ENCODE data around the gene TENM4. TPM values are rescaled to one million over a fixed set of nuclear protein-coding genes. Genes with fewer than 3 reads are reported as not detected.

Gene TENM4
- total and polyA plus RNA-seq, 10 of the 15 experiments (the other 5 are each of a cell fraction or from before 2014, with no cell fraction given): 0.03 to 0.12 (median 0.06) TPM; not detected in 7

GRCh38 chr11:78856211-78856610 lies 584.6 kb downstream of the TENM4 start:
- H3K36me3 ChIP-seq (ENCODE audit: control insufficient read depth in 2 of 2, insufficient read depth in 2 of 2, low read length in 1 of 2): no peaks in the 10 kb centered on the region
- TF ChIP-seq PML (IDR thresholded peaks at IDR 0.05; ENCODE audit: low read length) (no peak), NFXL1 (IDR thresholded peaks at IDR 0.05; ENCODE audit: borderline replicate concordance) (no peak), CHD4 (IDR thresholded peaks at IDR 0.05) (no peak), NFYA (IDR thresholded peaks at IDR 0.05; ENCODE audit: borderline replicate concordance, low read depth, low read length) (no peak), ELK1 (IDR thresholded peaks at IDR 0.05; ENCODE audit: low read depth, low read length) (no peak), ZNF384 (IDR thresholded peaks at IDR 0.05; ENCODE audit: borderline replicate concordance, low read depth, low read length) (no peak)
- no peak overlapping the region for H2AFZ ChIP-seq (ENCODE audit: control insufficient read depth, low read depth, low read length)
- no peaks in the 10 kb centered on the region for H3K27me3 ChIP-seq (replicated peaks in 1 of 2; ENCODE audit: control insufficient read depth in 2 of 2, insufficient read depth in 2 of 2, low read length in 1 of 2)
- no peak overlapping the region for H3K27ac ChIP-seq (ENCODE audit: control insufficient read depth, insufficient read depth)
- no peaks in the 10 kb centered on the region for H3K9me3 ChIP-seq (replicated peaks; ENCODE audit: control insufficient read depth, insufficient read depth, low read length)
- FAIRE-seq (no peak), ATAC-seq (no peak), DNase-seq (ENCODE audit: low read depth, low spot score) (no peak)
- intact Hi-C loops (cut with micrococcal nuclease; ENCODE audit: unreplicated experiment): no loop called here
- no TSS peak for BruUV-seq (replicated peaks)
- RAD21 ChIA-PET (ENCODE audit: unreplicated experiment): no interaction called here
- in situ Hi-C loops (cut with MboI): no loop called here
- H3K4me1 ChIP-seq (ENCODE audit: control insufficient read depth, insufficient read depth, low read length): no peaks in the 10 kb centered on the region
- H3K4me3 ChIP-seq: no peak overlapping the region
- CTCF ChIA-PET: interaction anchor here (0.6 kb wide), 1 partner anchor 12 kb away, joined by 3 read pairs; no protein-coding TSS in a partner anchor
- H3K79me2 ChIP-seq (ENCODE audit: control insufficient read depth, insufficient read depth, low read length): no peaks in the 10 kb centered on the region
- WGBS (ENCODE audit: insufficient coverage, insufficient replicate concordance, low lambda C conversion rate, missing lambda C conversion rate): 10% methylated on average over 5 of the region's 5 CpGs
- no peak overlapping the region for H3K9ac ChIP-seq (ENCODE audit: control insufficient read depth, insufficient read depth, low read length)
- H3K4me2 ChIP-seq (ENCODE audit: control insufficient read depth, insufficient read depth): no peak overlapping the region
- H4K20me1 ChIP-seq (ENCODE audit: control insufficient read depth, insufficient read depth): no peaks in the 10 kb centered on the region
- POLR2A ChIA-PET: no interaction called here
- SMC1A ChIA-PET (ENCODE audit: uncharacterized antibody, unreplicated experiment): no interaction called here

- Histone ChIP-seq H3K79me2 (ENCODE audit: control insufficient read depth, insufficient read depth, low read length) (no peaks in the 10 kb centered on the region), H2AFZ (ENCODE audit: control insufficient read depth, low read depth, low read length) (no peak overlapping the region), H3K36me3 (ENCODE audit: control insufficient read depth in 2 of 2, insufficient read depth in 2 of 2, low read length in 1 of 2) (no peaks in the 10 kb centered on the region), H3K4me2 (ENCODE audit: control insufficient read depth, insufficient read depth) (no peak overlapping the region), H3K9ac (ENCODE audit: control insufficient read depth, insufficient read depth, low read length) (no peak overlapping the region), H3K27me3 (replicated peaks in 1 of 2; ENCODE audit: control insufficient read depth in 2 of 2, insufficient read depth in 2 of 2, low read length in 1 of 2) (no peaks in the 10 kb centered on the region), H4K20me1 (ENCODE audit: control insufficient read depth, insufficient read depth) (no peaks in the 10 kb centered on the region), H3K4me3 (no peak overlapping the region), H3K27ac (ENCODE audit: control insufficient read depth, insufficient read depth) (no peak overlapping the region), H3K9me3 (replicated peaks; ENCODE audit: control insufficient read depth, insufficient read depth, low read length) (no peaks in the 10 kb centered on the region), H3K4me1 (ENCODE audit: control insufficient read depth, insufficient read depth, low read length) (no peaks in the 10 kb centered on the region)
- ChIA-PET CTCF (no interaction called here), SMC1A (ENCODE audit: uncharacterized antibody, unreplicated experiment) (no interaction called here), RAD21 (ENCODE audit: unreplicated experiment) (no interaction called here), POLR2A (no interaction called here)
- ATAC-seq (no peak), FAIRE-seq (no peak), DNase-seq (ENCODE audit: low read depth, low spot score) (no peak)
- no TSS peak for BruUV-seq (replicated peaks)
- in situ Hi-C loops (cut with MboI): no loop called here
- intact Hi-C loops (cut with micrococcal nuclease; ENCODE audit: unreplicated experiment): no loop called here
- TF ChIP-seq EED (IDR thresholded peaks at IDR 0.05; ENCODE audit: low read depth) (no peak), MTA2 (IDR thresholded peaks at IDR 0.05; ENCODE audit: low read depth) (no peak), RAD21 (IDR thresholded peaks at IDR 0.05; ENCODE audit: insufficient read depth, low read depth, low read length) (no peak), ESRRA (IDR thresholded peaks at IDR 0.05; ENCODE audit: low read length) (no peak), NR2F1 (conservative IDR thresholded peaks at IDR 0.05) (no peak), POLR2AphosphoS2 (IDR thresholded peaks at IDR 0.05; ENCODE audit: low read depth, low read length) (no peak), POLR2A (IDR thresholded peaks at IDR 0.05; ENCODE audit: low read depth, low read length) (no peak), JUND (IDR thresholded peaks at IDR 0.05; ENCODE audit: low read depth, low read length) (no peak), IRF4 (IDR thresholded peaks at IDR 0.05; ENCODE audit: low read depth, low read length) (no peak), NFYA (IDR thresholded peaks at IDR 0.05; ENCODE audit: borderline replicate concordance, low read depth, low read length) (no peak), RUNX3 (IDR thresholded peaks at IDR 0.05; ENCODE audit: low read length) (no peak), SIN3A (IDR thresholded peaks at IDR 0.05; ENCODE audit: low read depth, low read length) (no peak), MLLT1 (IDR thresholded peaks at IDR 0.05) (no peak), SMARCA5 (IDR thresholded peaks at IDR 0.05) (no peak)
Measured at GRCh38 chr11:78855116-78855515, 585.7 kb downstream of the TENM4 start.
